Measurements from ENCODE around the gene HNRNPA0.

- no peak for TF ChIP-seq POLR2A (IDR thresholded peaks at IDR 0.05; ENCODE audit: control extremely low read depth in 1 of 2, low read depth in 2 of 2, low read length in 2 of 2)
- TF ChIP-seq, protein P1, sequence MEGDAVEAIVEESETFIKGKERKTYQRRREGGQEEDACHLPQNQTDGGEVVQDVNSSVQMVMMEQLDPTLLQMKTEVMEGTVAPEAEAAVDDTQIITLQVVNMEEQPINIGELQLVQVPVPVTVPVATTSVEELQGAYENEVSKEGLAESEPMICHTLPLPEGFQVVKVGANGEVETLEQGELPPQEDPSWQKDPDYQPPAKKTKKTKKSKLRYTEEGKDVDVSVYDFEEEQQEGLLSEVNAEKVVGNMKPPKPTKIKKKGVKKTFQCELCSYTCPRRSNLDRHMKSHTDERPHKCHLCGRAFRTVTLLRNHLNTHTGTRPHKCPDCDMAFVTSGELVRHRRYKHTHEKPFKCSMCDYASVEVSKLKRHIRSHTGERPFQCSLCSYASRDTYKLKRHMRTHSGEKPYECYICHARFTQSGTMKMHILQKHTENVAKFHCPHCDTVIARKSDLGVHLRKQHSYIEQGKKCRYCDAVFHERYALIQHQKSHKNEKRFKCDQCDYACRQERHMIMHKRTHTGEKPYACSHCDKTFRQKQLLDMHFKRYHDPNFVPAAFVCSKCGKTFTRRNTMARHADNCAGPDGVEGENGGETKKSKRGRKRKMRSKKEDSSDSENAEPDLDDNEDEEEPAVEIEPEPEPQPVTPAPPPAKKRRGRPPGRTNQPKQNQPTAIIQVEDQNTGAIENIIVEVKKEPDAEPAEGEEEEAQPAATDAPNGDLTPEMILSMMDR (IDR thresholded peaks at IDR 0.05; ENCODE audit: control extremely low read depth in 1 of 3, insufficient read depth in 1 of 3, low read depth in 1 of 3, low read length in 3 of 3) = no peak
- TF ChIP-seq KDM1A (IDR thresholded peaks at IDR 0.05; ENCODE audit: borderline replicate concordance, low read length) = no peak
- TF ChIP-seq EZH2 (IDR thresholded peaks at IDR 0.05; ENCODE audit: low read depth, low read length, severe bottlenecking) = no peak
- TF ChIP-seq RFX5 (IDR thresholded peaks at IDR 0.05; ENCODE audit: borderline replicate concordance, low read depth, low read length) = no peak
- TF ChIP-seq BRCA1 (IDR thresholded peaks at IDR 0.05; ENCODE audit: low read depth, low read length) = no peak
- TF ChIP-seq RXRA (IDR thresholded peaks at IDR 0.05; ENCODE audit: insufficient read depth, low read depth, low read length) = no peak
- TF ChIP-seq POLR2AphosphoS5 (IDR thresholded peaks at IDR 0.05; ENCODE audit: low read depth, low read length) = no peak
- TF ChIP-seq, protein P2, sequence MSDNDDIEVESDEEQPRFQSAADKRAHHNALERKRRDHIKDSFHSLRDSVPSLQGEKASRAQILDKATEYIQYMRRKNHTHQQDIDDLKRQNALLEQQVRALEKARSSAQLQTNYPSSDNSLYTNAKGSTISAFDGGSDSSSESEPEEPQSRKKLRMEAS (IDR thresholded peaks at IDR 0.05) = no peak
Observed at GRCh38 chr5:137750436-137750835, 3.7 kb downstream of the HNRNPA0 start.

Measured in H1 (cell line).